ENCODE data around the gene NECAB2. TPM values are rescaled to one million over a fixed set of nuclear protein-coding genes. Genes with fewer than 3 reads are reported as not detected.

Gene NECAB2
- total and polyA plus RNA-seq, 2 donors: 0.20 to 1.0 TPM

DNA sequence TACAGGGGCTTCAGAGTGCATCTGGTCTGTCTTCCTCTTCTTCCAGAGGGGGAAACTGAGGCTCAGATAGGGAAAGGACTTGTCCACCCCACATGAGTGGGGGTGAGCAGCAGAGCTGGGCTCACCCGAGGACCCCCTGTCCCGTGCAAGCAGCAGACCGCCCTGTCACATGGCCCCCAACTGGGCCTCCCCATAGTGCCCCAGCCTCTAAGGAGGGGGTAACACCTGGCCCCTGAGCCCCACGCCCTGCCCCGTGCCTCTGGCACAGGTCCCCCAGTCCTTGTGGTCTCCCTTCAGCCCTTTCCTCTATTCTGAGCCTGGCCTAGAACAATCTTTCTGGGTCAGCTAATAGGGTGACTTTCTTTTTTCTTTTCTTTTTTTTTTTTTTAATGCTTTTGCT is 6.5 kb upstream of the NECAB2 start:
- DNase-seq (ENCODE audit: extremely low spot score): no peak
- Histone ChIP-seq H3K4me3 (ENCODE audit: low read depth, low read length) (no peak overlapping the region), H3K27ac (ENCODE audit: low read depth) (no peak overlapping the region), H3K36me3 (ENCODE audit: insufficient read depth) (peaks cover 4% of the 10 kb centered on the region), H3K4me1 (ENCODE audit: insufficient read depth) (no peaks in the 10 kb centered on the region)
- 77% methylated on average over 5 of the region's 5 CpGs for WGBS

DNA sequence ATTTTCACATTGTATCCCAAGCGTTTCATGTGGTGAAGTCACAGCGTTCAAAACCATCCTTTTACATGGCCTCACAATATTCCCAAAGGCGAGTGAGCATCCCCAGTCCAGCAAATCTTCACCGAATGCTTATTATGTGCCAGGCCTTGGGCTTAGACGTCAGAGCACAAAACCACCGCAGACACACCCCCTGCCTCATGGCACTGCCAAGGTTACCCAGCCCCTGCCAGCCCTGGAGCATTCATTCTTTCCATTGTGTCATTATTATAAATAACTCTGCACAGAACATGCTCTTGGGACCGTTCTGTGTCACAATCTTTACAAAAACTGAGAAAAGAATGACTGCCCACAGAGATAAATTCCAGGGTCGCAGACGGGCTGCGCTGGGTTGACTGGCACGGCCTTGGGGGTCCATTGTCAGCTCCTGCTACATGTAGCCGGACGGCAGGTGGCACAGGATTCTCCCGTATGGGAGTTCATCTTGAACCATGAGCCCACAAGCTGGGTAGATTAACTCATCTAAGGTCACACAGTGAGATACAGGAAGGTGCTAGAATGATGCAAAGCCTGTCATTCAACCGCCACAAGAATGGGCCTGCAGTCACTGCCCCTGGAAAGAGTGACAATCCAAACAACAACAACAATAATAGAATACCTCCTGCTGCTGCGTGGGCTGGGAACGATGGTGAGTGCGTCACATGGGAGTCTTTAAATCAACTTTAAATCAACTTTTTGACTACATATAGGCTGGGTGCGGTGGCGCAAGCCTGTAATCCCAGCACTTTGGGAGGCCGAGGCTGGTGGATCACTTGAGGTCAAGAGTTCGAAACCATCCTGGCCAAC is 4.5 kb upstream of the NECAB2 start:
- no peak overlapping the region for H3K27ac ChIP-seq (ENCODE audit: low read depth)
- WGBS: 90% methylated on average over 22 of the region's 22 CpGs
- H3K4me1 ChIP-seq (ENCODE audit: insufficient read depth): no peaks in the 10 kb centered on the region
- H3K36me3 ChIP-seq (ENCODE audit: insufficient read depth): peaks cover 4% of the 10 kb centered on the region
- no peak for DNase-seq (ENCODE audit: extremely low spot score)
- no peak overlapping the region for H3K4me3 ChIP-seq (ENCODE audit: low read depth, low read length)

DNA sequence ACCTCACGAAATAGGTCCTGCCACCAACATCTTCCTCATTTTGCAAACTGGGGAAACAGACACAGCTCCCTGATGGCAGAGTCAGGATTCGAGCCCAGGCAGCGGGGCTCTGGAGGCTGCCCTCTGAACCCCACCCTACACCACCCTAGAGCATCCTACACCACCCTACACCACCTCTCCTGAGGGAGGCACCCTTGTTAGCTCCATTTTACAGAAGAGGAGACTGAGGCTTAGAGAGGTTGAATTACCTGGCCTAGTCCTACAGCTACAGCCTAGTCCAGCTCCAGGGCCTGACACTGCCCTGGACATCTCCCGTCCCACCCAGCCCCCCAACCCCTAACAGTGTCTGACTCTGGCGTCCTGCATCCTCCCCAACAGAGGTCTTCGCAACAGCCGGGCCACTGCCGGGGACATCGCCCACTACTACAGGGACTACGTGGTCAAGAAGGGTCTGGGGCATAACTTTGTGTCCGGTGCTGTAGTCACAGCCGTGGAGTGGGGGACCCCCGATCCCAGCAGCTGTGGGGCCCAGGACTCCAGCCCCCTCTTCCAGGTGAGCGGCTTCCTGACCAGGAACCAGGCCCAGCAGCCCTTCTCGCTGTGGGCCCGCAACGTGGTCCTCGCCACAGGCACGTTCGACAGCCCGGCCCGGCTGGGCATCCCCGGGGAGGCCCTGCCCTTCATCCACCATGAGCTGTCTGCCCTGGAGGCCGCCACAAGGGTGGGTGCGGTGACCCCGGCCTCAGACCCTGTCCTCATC is 3.2 kb upstream of the NECAB2 start:
- H3K27ac ChIP-seq (ENCODE audit: low read depth): no peak overlapping the region
- WGBS: 92% methylated on average over 26 of the region's 26 CpGs
- H3K36me3 ChIP-seq (ENCODE audit: insufficient read depth): no peaks in the 10 kb centered on the region
- H3K4me1 ChIP-seq (ENCODE audit: insufficient read depth): no peaks in the 10 kb centered on the region
- no peak for DNase-seq (ENCODE audit: extremely low spot score)
- H3K4me3 ChIP-seq (ENCODE audit: low read depth, low read length): no peak overlapping the region

DNA sequence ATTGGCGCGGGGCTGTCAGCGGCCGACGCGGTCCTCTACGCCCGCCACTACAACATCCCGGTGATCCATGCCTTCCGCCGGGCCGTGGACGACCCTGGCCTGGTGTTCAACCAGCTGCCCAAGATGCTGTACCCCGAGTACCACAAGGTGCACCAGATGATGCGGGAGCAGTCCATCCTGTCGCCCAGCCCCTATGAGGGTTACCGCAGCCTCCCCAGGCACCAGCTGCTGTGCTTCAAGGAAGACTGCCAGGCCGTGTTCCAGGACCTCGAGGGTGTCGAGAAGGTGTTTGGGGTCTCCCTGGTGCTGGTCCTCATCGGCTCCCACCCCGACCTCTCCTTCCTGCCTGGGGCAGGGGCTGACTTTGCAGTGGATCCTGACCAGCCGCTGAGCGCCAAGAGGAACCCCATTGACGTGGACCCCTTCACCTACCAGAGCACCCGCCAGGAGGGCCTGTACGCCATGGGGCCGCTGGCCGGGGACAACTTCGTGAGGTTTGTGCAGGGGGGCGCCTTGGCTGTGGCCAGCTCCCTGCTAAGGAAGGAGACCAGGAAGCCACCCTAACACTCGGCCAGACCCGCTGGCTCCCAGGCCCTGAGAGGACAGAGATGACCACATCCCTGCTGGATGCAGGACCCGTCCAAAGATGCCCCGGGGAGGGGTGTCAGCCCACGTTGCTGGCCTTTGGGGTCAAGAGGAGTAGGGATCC is 2.4 kb upstream of the NECAB2 start:
- no peaks in the 10 kb centered on the region for H3K36me3 ChIP-seq (ENCODE audit: insufficient read depth)
- no peak overlapping the region for H3K27ac ChIP-seq (ENCODE audit: low read depth)
- no peak for DNase-seq (ENCODE audit: extremely low spot score)
- WGBS: 92% methylated on average over 36 of the region's 36 CpGs
- H3K4me1 ChIP-seq (ENCODE audit: insufficient read depth): no peaks in the 10 kb centered on the region
- H3K4me3 ChIP-seq (ENCODE audit: low read depth, low read length): no peak overlapping the region

DNA sequence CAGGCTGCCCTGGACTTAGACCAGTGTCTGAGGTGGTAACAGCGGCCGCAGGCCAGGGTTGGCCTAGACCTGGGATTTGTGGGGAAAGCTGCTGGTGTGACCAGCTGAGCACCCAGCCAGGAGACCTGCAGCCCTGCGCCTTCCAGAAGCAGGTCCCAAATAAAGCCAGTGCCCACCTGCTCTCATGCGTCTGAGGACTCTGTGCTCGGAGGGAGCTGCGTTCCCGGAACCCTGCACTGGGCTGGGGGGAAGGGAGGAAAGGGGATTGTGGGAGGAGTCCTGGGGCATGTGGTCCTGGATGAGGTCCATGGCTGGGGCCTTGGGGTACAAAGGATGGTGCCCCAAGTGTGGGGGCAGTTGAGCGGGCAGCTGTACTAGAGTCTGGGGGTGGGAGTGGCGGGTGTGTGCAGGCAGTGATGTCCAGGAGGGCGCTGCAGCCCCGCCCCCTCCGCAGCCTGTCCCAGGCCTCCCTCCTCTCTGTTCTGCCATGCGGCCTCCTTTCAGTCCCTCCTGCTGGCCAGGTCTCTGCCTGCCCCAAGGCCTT is 1.8 kb upstream of the NECAB2 start:
- Histone ChIP-seq H3K4me1 (ENCODE audit: insufficient read depth) (no peaks in the 10 kb centered on the region), H3K4me3 (ENCODE audit: low read depth, low read length) (no peak overlapping the region), H3K36me3 (ENCODE audit: insufficient read depth) (no peaks in the 10 kb centered on the region), H3K27ac (ENCODE audit: low read depth) (no peak overlapping the region)
- no peak for DNase-seq (ENCODE audit: extremely low spot score)
- WGBS: 91% methylated on average over 13 of the region's 13 CpGs

DNA sequence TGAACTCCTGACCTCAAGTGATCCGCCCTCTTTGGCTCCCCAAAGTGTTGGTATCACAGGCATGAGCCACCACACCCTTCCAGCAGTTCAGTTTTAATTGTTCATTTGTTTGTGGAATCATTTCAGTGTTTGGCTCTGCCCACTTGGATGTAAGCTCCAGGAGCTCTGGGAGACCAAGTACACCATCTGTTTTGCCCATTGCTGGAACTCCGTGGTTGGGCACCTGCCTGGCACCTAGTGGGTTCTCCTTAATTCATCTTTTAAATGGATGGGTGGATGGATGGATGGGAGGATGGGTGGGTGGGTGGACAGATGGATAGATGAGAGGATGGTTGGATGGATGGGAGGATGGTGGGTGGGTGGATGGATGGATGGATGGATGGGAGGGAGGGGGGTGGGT is 953 bp upstream of the NECAB2 start:
- no peak for DNase-seq (ENCODE audit: extremely low spot score)
- Histone ChIP-seq H3K27ac (ENCODE audit: low read depth) (no peak overlapping the region), H3K4me3 (ENCODE audit: low read depth, low read length) (no peak overlapping the region), H3K36me3 (ENCODE audit: insufficient read depth) (no peaks in the 10 kb centered on the region), H3K4me1 (ENCODE audit: insufficient read depth) (no peaks in the 10 kb centered on the region)
- WGBS: 87% methylated on average over 2 of the region's 2 CpGs

DNA sequence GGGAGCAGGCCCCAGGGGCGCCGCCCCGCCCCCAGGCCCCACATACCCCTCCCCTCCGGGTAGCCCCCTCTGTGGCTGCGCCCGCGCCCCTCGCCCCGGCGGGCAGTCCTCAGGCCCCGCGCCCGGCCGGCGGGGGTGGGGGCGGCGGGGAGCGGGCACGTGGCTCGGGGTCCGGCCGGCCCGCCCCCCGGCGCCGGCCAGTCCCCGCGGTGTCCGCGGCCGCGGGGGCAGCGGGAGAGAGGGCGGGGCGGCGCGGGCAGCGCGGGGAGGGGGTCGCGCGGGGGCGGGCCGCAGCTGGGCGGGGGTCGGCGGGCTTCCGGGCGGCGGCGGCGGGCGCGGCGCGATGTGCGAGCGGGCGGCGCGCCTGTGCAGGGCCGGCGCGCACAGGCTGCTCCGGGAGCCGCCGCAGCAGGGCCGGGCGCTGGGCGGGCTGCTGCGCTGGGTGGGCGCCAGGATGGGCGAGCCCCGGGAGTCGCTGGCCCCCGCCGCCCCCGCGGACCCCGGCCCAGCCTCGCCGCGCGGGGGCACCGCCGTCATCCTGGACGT is 335 bp downstream of the NECAB2 start:
- Histone ChIP-seq H3K4me1 (ENCODE audit: insufficient read depth) (no peaks in the 10 kb centered on the region), H3K36me3 (ENCODE audit: insufficient read depth) (no peaks in the 10 kb centered on the region), H3K4me3 (ENCODE audit: low read depth, low read length) (peak overlapping the region; percentile 53), H3K27ac (ENCODE audit: low read depth) (no peak overlapping the region)
- DNase-seq (ENCODE audit: extremely low spot score): no peak
- WGBS: 2% methylated on average over 84 of the region's 87 CpGs

DNA sequence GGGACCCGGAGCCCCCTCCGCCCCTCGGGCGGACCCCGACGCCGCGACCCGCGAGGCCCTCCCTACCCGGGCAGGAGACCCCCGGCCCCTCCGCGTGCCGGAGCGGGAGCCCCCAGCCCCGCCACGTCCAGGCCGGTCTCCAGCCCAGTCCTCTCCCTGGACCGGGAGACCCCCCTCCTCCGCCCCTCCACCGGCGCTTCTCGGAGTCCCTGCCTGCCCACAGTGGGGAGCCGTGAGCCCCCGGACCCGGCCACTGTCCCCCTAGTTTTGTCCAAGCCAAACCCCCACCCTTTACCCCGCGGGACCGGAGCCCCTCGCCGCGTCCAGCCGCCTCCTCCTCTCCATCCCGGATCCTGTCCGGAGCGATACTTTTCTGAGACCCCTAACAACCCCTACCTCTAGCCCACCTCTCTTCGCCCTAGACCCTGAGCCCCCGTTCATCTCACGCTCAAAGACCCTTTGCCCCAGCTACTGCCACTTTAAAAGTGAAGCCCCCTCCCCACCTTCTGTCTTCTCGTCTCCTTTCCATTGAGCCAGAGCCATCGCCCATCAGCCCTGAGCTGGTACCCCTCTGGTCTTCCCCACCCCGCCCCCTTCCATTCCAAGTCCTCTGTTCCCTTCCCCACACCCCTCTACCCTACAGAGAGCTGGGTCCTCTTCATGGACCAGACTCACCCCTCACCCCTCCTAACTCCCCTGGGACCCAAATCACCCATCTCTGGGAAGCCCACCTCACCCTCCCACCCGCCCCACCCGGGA is 1.0 kb downstream of the NECAB2 start:
- Histone ChIP-seq H3K4me1 (ENCODE audit: insufficient read depth) (no peaks in the 10 kb centered on the region), H3K27ac (ENCODE audit: low read depth) (no peak overlapping the region), H3K4me3 (ENCODE audit: low read depth, low read length) (peak overlapping the region; percentile 53), H3K36me3 (ENCODE audit: insufficient read depth) (no peaks in the 10 kb centered on the region)
- no peak for DNase-seq (ENCODE audit: extremely low spot score)
- 5% methylated on average over 45 of the region's 45 CpGs for WGBS

DNA sequence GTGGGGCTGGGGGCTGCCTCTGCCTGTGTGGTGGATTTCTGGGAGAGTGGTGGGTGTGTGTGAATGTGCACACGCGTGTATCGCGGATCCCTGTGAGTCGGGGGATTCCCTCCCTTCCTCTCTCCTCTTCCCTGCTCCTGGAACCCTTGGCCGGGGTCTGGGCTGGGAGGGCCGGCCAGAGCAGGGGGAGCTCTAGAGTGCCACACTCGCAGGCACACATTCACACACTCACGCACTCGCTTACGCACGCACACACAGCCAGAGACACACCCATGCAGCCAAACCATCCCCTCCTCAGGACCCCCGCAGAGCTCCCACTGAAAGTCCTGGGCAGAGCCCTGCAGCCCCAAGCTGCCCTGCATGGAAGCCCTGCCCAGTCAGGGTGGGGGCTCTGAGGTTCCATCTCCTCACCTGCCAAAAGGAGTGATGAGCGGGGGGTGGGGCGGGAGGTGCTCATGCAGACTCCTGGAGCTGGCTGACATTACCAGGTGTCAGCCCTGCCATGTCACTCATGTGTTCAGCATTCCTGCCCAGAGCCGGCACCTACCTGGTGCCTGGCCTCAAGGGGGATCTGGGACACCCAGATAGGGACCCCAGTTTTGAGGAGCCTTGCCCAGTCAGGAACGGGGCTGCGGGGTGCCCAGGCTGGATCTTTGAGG is 1.9 kb downstream of the NECAB2 start:
- H3K4me1 ChIP-seq (ENCODE audit: insufficient read depth): no peaks in the 10 kb centered on the region
- H3K4me3 ChIP-seq (ENCODE audit: low read depth, low read length): no peak overlapping the region
- no peaks in the 10 kb centered on the region for H3K36me3 ChIP-seq (ENCODE audit: insufficient read depth)
- no peak for DNase-seq (ENCODE audit: extremely low spot score)
- WGBS: 51% methylated on average over 18 of the region's 18 CpGs
- H3K27ac ChIP-seq (ENCODE audit: low read depth): no peak overlapping the region

DNA sequence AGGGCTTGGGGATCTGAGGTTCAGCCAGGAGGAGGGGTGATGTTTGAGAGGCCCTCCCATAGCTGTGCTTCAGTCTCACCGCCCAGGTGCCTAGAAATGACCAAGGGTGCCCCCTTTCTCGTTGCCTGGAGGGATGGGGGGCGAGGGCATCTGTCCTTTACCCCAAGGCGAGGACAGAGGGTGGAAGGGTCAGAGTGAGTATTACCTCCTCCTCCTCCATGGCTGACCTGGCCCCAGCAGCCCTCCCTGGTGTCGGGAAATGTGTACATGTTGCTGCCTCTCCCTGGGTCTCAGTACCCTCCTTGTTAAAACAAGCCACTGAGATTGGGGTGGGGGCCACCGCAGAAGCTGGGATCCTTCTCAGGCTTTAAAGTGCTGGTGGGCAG is 2.4 kb downstream of the NECAB2 start:
- no peak overlapping the region for H3K27ac ChIP-seq (ENCODE audit: low read depth)
- 78% methylated on average over 6 of the region's 6 CpGs for WGBS
- H3K4me3 ChIP-seq (ENCODE audit: low read depth, low read length): no peak overlapping the region
- H3K36me3 ChIP-seq (ENCODE audit: insufficient read depth): no peaks in the 10 kb centered on the region
- DNase-seq (ENCODE audit: extremely low spot score): no peak
- no peaks in the 10 kb centered on the region for H3K4me1 ChIP-seq (ENCODE audit: insufficient read depth)

DNA sequence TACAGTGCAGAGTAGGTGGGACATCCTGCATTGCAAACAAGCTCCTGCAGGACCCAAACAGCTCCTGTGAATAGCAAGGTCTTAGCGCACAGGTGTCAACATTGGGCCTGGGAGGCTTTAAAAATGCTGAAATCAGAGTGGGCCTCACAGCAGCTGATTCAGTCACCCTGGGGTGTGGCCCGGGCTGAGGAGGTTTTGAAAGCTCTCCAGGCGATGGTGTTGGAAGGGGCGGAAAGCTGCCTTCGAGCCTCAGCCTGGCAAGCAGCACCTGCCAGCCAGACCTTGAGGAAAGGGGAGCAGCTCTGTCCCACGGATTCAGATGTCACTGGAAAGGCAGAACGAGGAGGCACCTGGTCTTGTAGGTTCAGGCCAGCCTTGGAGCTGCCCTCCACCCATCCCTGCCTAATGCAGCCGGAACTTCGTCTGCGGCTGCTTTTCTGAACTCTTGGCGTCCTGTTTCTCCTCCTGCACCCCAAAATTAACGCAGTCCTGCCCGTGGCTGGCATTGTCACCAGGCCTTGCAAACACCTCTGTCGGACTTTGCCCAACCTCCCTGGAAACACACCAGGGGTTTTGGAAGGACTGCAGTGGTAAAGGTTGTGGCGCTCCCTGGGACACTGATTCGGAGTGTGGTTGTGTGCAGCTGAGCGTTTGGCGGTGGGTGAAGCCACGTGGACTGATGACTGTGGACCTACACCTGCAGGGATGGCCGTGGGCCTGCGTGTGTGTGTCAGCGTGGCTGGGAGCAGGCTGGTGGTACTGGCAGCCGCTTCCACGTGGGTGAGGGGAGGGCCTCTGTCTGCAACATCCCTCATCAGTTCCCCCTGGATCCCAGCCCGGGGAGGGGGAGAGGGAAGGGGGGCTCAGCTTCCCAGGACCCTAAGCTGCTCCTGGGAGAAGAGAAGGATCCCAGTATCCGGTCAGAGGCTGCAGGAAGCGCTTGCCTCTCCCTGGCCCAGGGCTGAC is 3.4 kb downstream of the NECAB2 start:
- H3K4me1 ChIP-seq (ENCODE audit: insufficient read depth): no peaks in the 10 kb centered on the region
- H3K4me3 ChIP-seq (ENCODE audit: low read depth, low read length): no peak overlapping the region
- H3K36me3 ChIP-seq (ENCODE audit: insufficient read depth): no peaks in the 10 kb centered on the region
- 74% methylated on average over 27 of the region's 27 CpGs for WGBS
- no peak overlapping the region for H3K27ac ChIP-seq (ENCODE audit: low read depth)
- no peak for DNase-seq (ENCODE audit: extremely low spot score)
